Measurements from ENCODE around the gene SMIM26. TPM values are rescaled to one million over a fixed set of nuclear protein-coding genes. Genes with fewer than 3 reads are reported as not detected.
A peak's percentile ranks its signal among the peaks of the same experiment; 100 is the strongest.

Gene SMIM26
- total RNA-seq, 1 experiment from 2014 or later: 202 TPM

GRCh38 chr20:18580012-18580411, 12.8 kb downstream of the SMIM26 start:
- no peak for DNase-seq (ENCODE audit: low spot score)

GRCh38 chr20:18585134-18585533, 17.9 kb downstream of the SMIM26 start:
- DNase-seq (ENCODE audit: low spot score): peak; percentile 35

- DNase-seq (ENCODE audit: low spot score): peak; percentile 82
These were observed 20.7 kb downstream of the SMIM26 start, which contains the start of gene DTD1 for GRCh38 chr20:18587665-18588573. Gene DTD1 (plus strand): TSS chr20:18588054. CDS start chr20:18588073, 19 bp downstream.

- no peak for DNase-seq (ENCODE audit: low spot score)
These were observed 21.3 kb downstream of the SMIM26 start for GRCh38 chr20:18588574-18588933.

GRCh38 chr20:18589941-18590674, 22.9 kb downstream of the SMIM26 start:
- no peak for DNase-seq (ENCODE audit: low spot score)

- DNase-seq (ENCODE audit: low spot score): no peak
These were observed 29.0 kb downstream of the SMIM26 start for GRCh38 chr20:18596270-18596669.

GRCh38 chr20:18609741-18610140, 42.5 kb downstream of the SMIM26 start:
- no peak for DNase-seq (ENCODE audit: low spot score)

GRCh38 chr20:18611492-18611891, 44.3 kb downstream of the SMIM26 start:
- DNase-seq (ENCODE audit: low spot score): no peak

GRCh38 chr20:18613553-18613952, 46.3 kb downstream of the SMIM26 start:
- DNase-seq (ENCODE audit: low spot score): no peak

GRCh38 chr20:18614244-18614643, 47.0 kb downstream of the SMIM26 start:
- no peak for DNase-seq (ENCODE audit: low spot score)

- no peak for DNase-seq (ENCODE audit: low spot score)
These were observed 47.9 kb downstream of the SMIM26 start for GRCh38 chr20:18615020-18615650.

Other genes with a start within 250 kb of the SMIM26 start
- 1.7 and 2.9 TPM in 2 replicates for gene DZANK1, start 100.4 kb upstream of the SMIM26 start, total RNA-seq (2014; rRNA removed; shearing (Covaris generic))
- gene POLR3F, start 100.0 kb upstream of the SMIM26 start, total RNA-seq (2014; rRNA removed; shearing (Covaris generic)): 20.3 and 27.0 TPM in 2 replicates
- 47.6 and 57.2 TPM in 2 replicates for gene RBBP9, start 70.2 kb upstream of the SMIM26 start, total RNA-seq (2014; rRNA removed; shearing (Covaris generic))
- gene SEC23B, start 59.5 kb upstream of the SMIM26 start, total RNA-seq (2014; rRNA removed; shearing (Covaris generic)): 97.0 and 100 TPM in 2 replicates
- 142 and 154 TPM in 2 replicates for gene DTD1, start 20.6 kb downstream of the SMIM26 start, total RNA-seq (2014; rRNA removed; shearing (Covaris generic))
- gene SCP2D1, start 246.4 kb downstream of the SMIM26 start, total RNA-seq (2014; rRNA removed; shearing (Covaris generic)): not detected in 2 replicates

Measured in A172 (cell line).